Measurements from ENCODE around the gene MRPL53.

- TF ChIP-seq POLR2A (IDR thresholded peaks at IDR 0.05; ENCODE audit: low read depth, low read length) (no peak), CTCF (conservative IDR thresholded peaks at IDR 0.05; ENCODE audit: low read depth, low read length) (no peak), RAD21 (IDR thresholded peaks at IDR 0.05; ENCODE audit: low read length) (no peak), ELK1 (IDR thresholded peaks at IDR 0.05; ENCODE audit: borderline replicate concordance, low read depth, low read length) (no peak), CEBPB (IDR thresholded peaks at IDR 0.05; ENCODE audit: low read depth, low read length) (no peak), RFX5 (IDR thresholded peaks at IDR 0.05; ENCODE audit: low read depth, low read length) (no peak), SMC3 (IDR thresholded peaks at IDR 0.05; ENCODE audit: low read depth, low read length) (no peak), BHLHE40 (IDR thresholded peaks at IDR 0.05; ENCODE audit: low read depth, low read length) (no peak), RCOR1 (IDR thresholded peaks at IDR 0.05; ENCODE audit: insufficient replicate concordance, low read length) (no peak), MAZ (IDR thresholded peaks at IDR 0.05; ENCODE audit: borderline replicate concordance, low read depth, low read length) (no peak), USF2 (IDR thresholded peaks at IDR 0.05; ENCODE audit: low read depth, low read length) (no peak), FOS (IDR thresholded peaks at IDR 0.05; ENCODE audit: low read depth, low read length) (no peak), MAFK (IDR thresholded peaks at IDR 0.05; ENCODE audit: low read depth, low read length) (no peak)
Measured at GRCh38 chr2:74510272-74510671, 37.8 kb upstream of the MRPL53 start.
